Gastroesophageal sphincter (tissue), 4 donors: Measurements from ENCODE around the gene CARD9. TPM values are rescaled to one million over a fixed set of nuclear protein-coding genes. Genes with fewer than 3 reads are reported as not detected.

Experiments
- ATAC-seq: fragments of 150-250 bp; one replicate; pipeline ENCODE4 v1.9.1; 2016; ENCODE audit warnings: mild to moderate bottlenecking, moderate library complexity
- H3K27ac ChIP-seq, 4 donors: fragments of 200-600 bp; sonication (generic) in 3 of 4; 1 replicate in 3 of 4; 2 replicates in 1 of 4; pipeline ENCODE4 v1.5.1; 2016 to 2019
- H3K27me3 ChIP-seq: fragments of 200-600 bp; sonication (generic); one replicate; pipeline ENCODE4 v1.5.1; 2019
- H3K36me3 ChIP-seq, 2 donors: fragments of 200-600 bp; sonication (generic); one replicate each; pipeline ENCODE4 v1.5.1; 2019; ENCODE audit warnings: control low read depth in 1 of 2
- H3K4me1 ChIP-seq, 3 donors: fragments of 200-600 bp; sonication (generic); 1 replicate in 2 of 3; 2 replicates in 1 of 3; pipeline ENCODE4 v1.5.1; 2016 to 2019; ENCODE audit warnings: control low read depth in 2 of 3
- H3K4me3 ChIP-seq, 2 donors: fragments of 200-600 bp; sonication (generic); one replicate each; pipeline ENCODE4 v1.5.1; 2019; ENCODE audit warnings: mild to moderate bottlenecking in 1 of 2, moderate library complexity in 1 of 2
- H3K9me3 ChIP-seq, 3 donors: fragments of 200-600 bp; sonication (generic); one replicate each; pipeline ENCODE4 v1.5.1; 2017 to 2019; ENCODE audit warnings: control low read depth in 2 of 3
- EP300 ChIP-seq: sonication (generic); formaldehyde crosslinking; IDR thresholded peaks from one replicate; pipeline ENCODE4 v1.6.1; 2017; ENCODE audit warnings: antibody characterized with exemption, mild to moderate bottlenecking
- POLR2A ChIP-seq, 2 donors: fragments of 450-650 bp; IDR thresholded peaks; one replicate each; pipeline ENCODE4 v1.6.1; 2017; ENCODE audit warnings: antibody characterized with exemption in 2 of 2, mild to moderate bottlenecking in 2 of 2, moderate library complexity in 1 of 2
- POLR2AphosphoS5 ChIP-seq: sonication (generic); formaldehyde crosslinking; IDR thresholded peaks from one replicate; pipeline ENCODE4 v1.6.1; 2017; ENCODE audit warnings: antibody characterized with exemption
- WGBS, 2 donors: methylation state at CpG; one replicate each; pipeline ENCODE4 v1.1.5; 2018; ENCODE audit warnings: low coverage in 1 of 2; 5-methylcytosine and 5-hydroxymethylcytosine counted together
- total RNA-seq, 4 donors: library from RNA; depleted of rRNA; stranded (reverse); fragments of >200 nt; gene quantifications; one replicate each; pipeline ENCODE4 v1.1.0, GENCODE V29; 2016
- TF ChIP-seq, protein P1 (sequence below), 4 experiments: fragments of 200-600 bp in 2 of 4; fragments of 450-650 bp in 2 of 4; sonication (generic) in 1 of 4; IDR thresholded peaks; one replicate each; pipeline ENCODE4 v1.5.1; 2017 to 2019; ENCODE audit warnings: antibody characterized with exemption in 4 of 4, mild to moderate bottlenecking in 2 of 4, moderate library complexity in 2 of 4

The CARD9 gene
- total RNA-seq, 4 donors from 2014 or later: 1.3 to 2.3 (median 1.8) TPM

DNA sequence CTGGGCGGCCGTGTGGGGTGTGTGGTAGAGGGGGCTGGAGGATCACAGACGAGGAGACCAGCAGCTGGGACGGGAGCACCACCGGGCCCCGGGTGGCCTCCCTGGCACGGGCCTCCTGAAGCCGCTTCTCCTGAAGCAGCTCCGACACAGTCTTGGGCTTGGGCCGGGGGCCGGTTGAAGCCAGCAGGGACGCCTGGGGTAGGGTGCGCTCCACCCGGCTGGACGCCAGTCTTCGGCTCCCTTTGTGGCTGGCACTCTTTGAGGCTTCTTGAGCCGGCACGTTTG, 5.5 kb upstream of the CARD9 start:
- Histone ChIP-seq H3K27ac (no peak overlapping the region), H3K27me3 (no peaks in the 10 kb centered on the region), H3K9me3 (no peaks in the 10 kb centered on the region), H3K36me3 (peaks cover 0 to 61% of the 10 kb centered on the region in 2 donors), H3K4me3 (no peak overlapping the region), H3K4me1 (no peaks in the 10 kb centered on the region)
- no CpG with 5 or more reads among the region's 18 CpGs for whole genome bisulfite sequencing, 2 donors
- ATAC-seq: no peak
- TF ChIP-seq POLR2A (IDR thresholded peaks at IDR 0.05): no peak

DNA sequence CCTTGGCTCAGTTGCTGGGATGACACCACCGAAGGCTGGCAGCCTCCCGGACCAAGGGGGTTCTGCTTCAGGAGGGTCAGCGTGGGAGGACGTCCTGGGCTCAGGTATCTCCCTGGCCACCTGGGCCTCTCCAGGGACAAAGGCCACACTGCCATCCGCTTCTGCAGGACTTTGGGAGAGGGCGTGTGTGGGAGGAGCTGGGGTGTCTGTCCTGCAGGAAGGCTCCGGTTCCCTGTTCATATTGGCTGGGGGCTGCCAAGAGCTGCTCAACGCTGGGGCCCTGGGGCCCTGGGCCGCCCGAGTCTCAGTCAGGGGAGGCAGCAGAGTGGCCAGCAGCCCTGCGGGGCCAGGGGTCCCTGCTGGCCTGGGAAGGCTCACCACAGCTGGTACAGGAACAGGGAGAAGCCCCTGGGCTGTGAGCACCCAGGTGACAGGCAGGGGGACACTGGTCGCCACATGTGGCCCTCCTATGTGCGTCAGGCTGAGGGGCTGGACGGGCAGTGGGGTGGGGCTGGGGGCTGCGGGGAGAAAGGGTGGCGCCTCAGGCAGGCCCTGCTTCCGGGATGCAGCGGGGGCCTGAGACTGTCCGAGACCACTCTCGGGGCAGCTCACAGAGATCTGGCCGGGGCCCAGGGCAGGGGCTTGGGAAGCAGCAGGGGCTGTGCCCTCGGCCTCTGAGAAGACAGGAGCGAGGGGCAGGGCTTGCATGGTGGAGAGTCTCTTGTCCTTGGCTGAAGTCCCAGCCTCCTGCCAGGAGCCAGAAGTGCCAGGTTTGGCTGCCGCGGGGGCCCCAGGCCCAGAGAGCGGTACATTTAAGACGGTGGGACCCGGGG, 4.9 kb upstream of the CARD9 start:
- Histone ChIP-seq H3K4me3 (no peak overlapping the region), H3K36me3 (peaks cover 0 to 56% of the 10 kb centered on the region in 2 donors), H3K27me3 (no peaks in the 10 kb centered on the region), H3K4me1 (no peaks in the 10 kb centered on the region), H3K9me3 (no peaks in the 10 kb centered on the region), H3K27ac (no peak overlapping the region)
- TF ChIP-seq, protein P1, sequence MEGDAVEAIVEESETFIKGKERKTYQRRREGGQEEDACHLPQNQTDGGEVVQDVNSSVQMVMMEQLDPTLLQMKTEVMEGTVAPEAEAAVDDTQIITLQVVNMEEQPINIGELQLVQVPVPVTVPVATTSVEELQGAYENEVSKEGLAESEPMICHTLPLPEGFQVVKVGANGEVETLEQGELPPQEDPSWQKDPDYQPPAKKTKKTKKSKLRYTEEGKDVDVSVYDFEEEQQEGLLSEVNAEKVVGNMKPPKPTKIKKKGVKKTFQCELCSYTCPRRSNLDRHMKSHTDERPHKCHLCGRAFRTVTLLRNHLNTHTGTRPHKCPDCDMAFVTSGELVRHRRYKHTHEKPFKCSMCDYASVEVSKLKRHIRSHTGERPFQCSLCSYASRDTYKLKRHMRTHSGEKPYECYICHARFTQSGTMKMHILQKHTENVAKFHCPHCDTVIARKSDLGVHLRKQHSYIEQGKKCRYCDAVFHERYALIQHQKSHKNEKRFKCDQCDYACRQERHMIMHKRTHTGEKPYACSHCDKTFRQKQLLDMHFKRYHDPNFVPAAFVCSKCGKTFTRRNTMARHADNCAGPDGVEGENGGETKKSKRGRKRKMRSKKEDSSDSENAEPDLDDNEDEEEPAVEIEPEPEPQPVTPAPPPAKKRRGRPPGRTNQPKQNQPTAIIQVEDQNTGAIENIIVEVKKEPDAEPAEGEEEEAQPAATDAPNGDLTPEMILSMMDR (IDR thresholded peaks at IDR 0.05): no peak
- no peak for TF ChIP-seq POLR2A (IDR thresholded peaks at IDR 0.05)
- TF ChIP-seq POLR2AphosphoS5: no peak
- no peak for TF ChIP-seq EP300
- 100% methylated on average over 1 of the region's 28 CpGs; no CpG with 5 or more reads in 1 of the 2 donors for WGBS, 2 donors
- no peak for ATAC-seq

DNA sequence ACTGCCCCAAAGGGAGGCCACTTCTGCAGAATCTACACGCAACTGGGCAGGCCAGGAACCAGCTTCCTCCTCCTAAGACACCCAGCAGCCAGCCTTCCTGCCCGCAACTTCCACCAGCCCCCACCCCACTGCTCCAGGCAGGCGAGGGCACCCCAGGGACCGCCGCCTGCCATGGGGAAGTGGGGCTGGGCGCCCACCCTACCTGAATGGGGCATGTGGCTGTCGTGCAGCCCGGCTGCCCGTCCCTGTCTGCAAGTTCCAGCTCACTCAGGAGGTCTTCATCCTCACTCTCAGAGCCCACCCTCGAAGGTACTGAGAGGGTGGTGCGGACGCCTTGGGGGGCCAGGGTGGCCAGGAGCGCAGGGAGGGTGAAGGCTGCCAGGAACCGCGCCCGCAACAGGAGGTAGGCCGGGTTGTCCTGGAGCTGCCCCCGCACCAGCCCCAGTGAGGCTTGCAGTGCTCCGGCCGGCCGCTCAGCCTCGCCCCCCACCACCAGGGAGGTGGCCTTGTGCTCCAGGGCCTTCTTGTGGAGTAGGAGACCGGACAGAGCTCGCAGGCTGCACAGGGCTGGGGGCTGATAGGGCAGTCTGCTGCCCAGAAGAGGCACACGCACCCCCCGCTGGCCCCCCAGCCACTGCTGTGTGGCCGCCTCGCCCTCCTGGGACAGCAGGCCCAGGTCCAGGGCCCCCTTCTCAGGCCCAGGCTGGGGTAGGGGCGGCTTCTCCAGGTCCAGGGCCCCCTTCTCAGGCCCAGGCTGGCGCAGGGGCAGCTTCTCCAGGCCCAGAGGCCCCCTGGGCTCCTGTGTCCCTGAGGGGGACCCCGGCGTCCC, 4.1 kb upstream of the CARD9 start:
- Histone ChIP-seq H3K9me3 (no peaks in the 10 kb centered on the region), H3K27ac (no peak overlapping the region), H3K36me3 (peaks cover 0 to 47% of the 10 kb centered on the region in 2 donors), H3K4me1 (peaks cover 0 to 7% (median 0%) of the 10 kb centered on the region in 3 donors), H3K4me3 (no peak overlapping the region), H3K27me3 (no peaks in the 10 kb centered on the region)
- TF ChIP-seq EP300 (no peak), POLR2AphosphoS5 (no peak), POLR2A (IDR thresholded peaks at IDR 0.05) (no peak)
- TF ChIP-seq, protein P1 (IDR thresholded peaks at IDR 0.05): no peak
- WGBS, 2 donors: no CpG with 5 or more reads among the region's 32 CpGs
- no peak for ATAC-seq

DNA sequence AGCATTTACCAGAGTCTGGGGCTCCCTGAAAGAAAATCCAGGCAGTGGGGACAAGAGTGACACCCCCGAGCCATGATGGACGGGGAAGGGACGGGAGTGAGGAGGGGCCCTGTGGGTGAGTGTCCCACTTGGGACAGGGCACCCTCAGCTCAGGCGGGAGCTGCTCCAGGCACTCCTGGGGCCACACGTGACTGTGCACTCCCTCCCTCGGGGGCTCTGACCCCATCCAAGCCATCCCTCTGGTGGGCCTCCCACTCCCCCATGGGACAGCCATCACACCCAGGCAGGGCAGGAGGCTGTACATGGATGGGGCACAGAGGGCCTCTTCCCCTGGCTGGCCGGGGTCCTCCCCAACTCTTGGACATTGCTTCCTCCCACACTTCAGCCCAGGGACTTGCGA, 3.0 kb upstream of the CARD9 start:
- no peak for ATAC-seq
- H3K9me3 ChIP-seq: no peaks in the 10 kb centered on the region
- TF ChIP-seq POLR2AphosphoS5 (no peak), POLR2A (IDR thresholded peaks at IDR 0.05) (no peak), EP300 (no peak)
- TF ChIP-seq, protein P1 (IDR thresholded peaks at IDR 0.05): no peak
- no peaks in the 10 kb centered on the region for H3K27me3 ChIP-seq
- H3K4me1 ChIP-seq: peaks cover 0 to 12% (median 0%) of the 10 kb centered on the region in 3 donors
- H3K36me3 ChIP-seq: peaks cover 0 to 36% of the 10 kb centered on the region in 2 donors
- WGBS, 2 donors: 81% methylated on average over 4 of the region's 8 CpGs; no CpG with 5 or more reads in 1 of the 2 donors
- H3K27ac ChIP-seq: no peak overlapping the region
- no peak overlapping the region for H3K4me3 ChIP-seq

DNA sequence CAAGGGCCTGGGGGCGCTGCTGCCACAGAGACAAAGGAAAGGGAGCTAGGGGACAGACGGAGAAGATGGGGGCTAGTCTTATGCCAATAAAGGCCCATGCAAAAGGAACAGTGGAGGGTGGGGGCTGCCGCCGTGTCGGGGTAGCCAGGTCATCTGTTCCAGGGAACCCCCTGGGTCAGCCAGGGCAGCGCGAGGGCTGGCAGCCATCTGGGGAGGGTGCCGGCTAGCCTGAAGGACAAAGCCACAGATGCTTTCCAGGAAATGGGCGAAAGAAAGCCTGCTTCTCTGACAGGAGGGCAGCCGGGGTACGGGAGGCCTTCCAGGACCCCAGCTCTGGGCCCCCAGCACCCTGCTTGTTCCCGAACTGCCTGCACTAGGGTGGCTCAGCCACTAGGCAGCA, 1.6 kb upstream of the CARD9 start:
- Histone ChIP-seq H3K4me3 (no peak overlapping the region), H3K27me3 (no peaks in the 10 kb centered on the region), H3K9me3 (no peaks in the 10 kb centered on the region), H3K27ac (no peak overlapping the region), H3K4me1 (peaks cover 0 to 12% (median 0%) of the 10 kb centered on the region in 3 donors), H3K36me3 (peaks cover 0 to 23% of the 10 kb centered on the region in 2 donors)
- 83 to 86% methylated on average over 1 to 8 of the region's 12 CpGs for WGBS, 2 donors
- TF ChIP-seq POLR2AphosphoS5 (no peak), POLR2A (IDR thresholded peaks at IDR 0.05) (no peak)
- no peak for ATAC-seq
